Endothelial cell (in vitro differentiated cells): ENCODE measurements around the gene ALS2CL. TPM values are rescaled to one million over a fixed set of nuclear protein-coding genes. Genes with fewer than 3 reads are reported as not detected.
"Not testable (repeated sequence)": the region's sequence is repeated elsewhere in the genome, so short reads cannot be mapped to it uniquely, and the experiment has no call there.

ENCODE experiments used
- DNase-seq: peaks from one replicate; pipeline ENCODE4 v3.0.0; 2021; ENCODE audit warnings: low spot score
- H3K27ac Mint-ChIP-seq: one replicate; pipeline ENCODE4 v1.8.0; 2021; ENCODE audit warnings: mixed read lengths, inconsistent platforms; ENCODE audit not compliant: unreplicated experiment
- H3K27me3 Mint-ChIP-seq: one replicate; pipeline ENCODE4 v1.8.0; 2021; ENCODE audit warnings: mild to moderate bottlenecking, moderate library complexity, mixed read lengths, inconsistent platforms; ENCODE audit not compliant: unreplicated experiment
- H3K36me3 Mint-ChIP-seq: one replicate; pipeline ENCODE4 v1.8.0; 2021; ENCODE audit warnings: mild to moderate bottlenecking, low read depth, mixed read lengths, inconsistent platforms; ENCODE audit not compliant: unreplicated experiment
- H3K4me1 Mint-ChIP-seq: one replicate; pipeline ENCODE4 v1.8.0; 2021; ENCODE audit warnings: mild to moderate bottlenecking, mixed read lengths, inconsistent platforms; ENCODE audit not compliant: unreplicated experiment
- H3K4me3 Mint-ChIP-seq: one replicate; pipeline ENCODE4 v1.8.0; 2021; ENCODE audit warnings: mild to moderate bottlenecking, mixed read lengths, inconsistent platforms; ENCODE audit not compliant: unreplicated experiment
- H3K9me3 Mint-ChIP-seq: one replicate; pipeline ENCODE4 v1.8.0; 2021; ENCODE audit warnings: mixed read lengths, inconsistent platforms; ENCODE audit not compliant: unreplicated experiment
- CTCF ChIP-seq: fragments of 200-600 bp; sonication (generic); IDR thresholded peaks from one replicate; pipeline ENCODE4 v1.5.0; 2021; ENCODE audit warnings: antibody characterized with exemption; ENCODE audit not compliant: unreplicated experiment
- total RNA-seq: library from RNA; stranded (reverse); fragmentation: NEBNext Ultra II Directional; extraction: Animal tissue kit (Norgen Biotek cat#: 25700); gene quantifications from one replicate; pipeline ENCODE4 v1.2.1, GENCODE V29; 2021; ENCODE audit not compliant: unreplicated experiment

The ALS2CL gene
- total RNA-seq, 1 donor from 2014 or later = 5.6 TPM

DNA sequence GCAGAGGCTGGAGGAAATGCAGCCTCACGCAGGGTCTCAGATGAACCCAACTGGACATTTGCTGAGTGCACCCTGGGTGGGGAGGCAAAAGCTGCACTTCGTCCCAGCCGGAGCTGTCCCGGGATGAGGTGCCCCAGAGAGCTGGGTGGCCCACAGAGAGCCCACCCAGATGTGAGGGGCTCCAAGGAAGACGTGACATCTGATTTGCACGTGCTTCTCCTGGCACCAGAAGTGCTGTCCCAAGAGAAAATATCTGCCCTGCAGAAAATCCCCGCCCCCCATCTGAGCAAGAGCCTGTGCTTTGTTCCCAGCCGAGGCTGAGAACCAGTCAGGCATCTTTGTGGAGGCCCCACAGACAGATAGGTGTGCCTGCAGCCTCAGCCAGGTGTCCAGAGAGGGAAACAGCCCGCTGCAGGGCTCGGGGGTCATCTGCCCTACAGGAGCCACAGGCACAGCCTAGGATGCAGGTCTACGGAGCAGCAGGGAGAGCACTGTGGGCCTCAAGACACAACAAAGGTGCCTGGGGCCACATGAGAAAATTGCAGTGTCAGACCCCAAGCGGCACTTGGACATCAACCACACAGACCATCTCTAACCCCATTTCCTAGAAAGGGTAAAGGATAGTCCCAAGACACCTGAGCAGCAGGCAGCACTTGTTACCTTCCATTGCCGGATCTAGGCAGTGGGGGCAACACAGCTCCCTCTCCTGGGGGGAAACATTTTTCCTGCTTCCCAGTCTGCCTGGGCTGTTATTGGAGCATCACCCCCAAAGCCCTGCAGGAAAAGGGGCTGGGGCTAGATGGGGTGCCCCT lies 13.5 kb upstream of the ALS2CL start:
- Mint-ChIP-seq H3K4me3 (no peak overlapping the region), H3K36me3 (no peaks in the 10 kb centered on the region), H3K9me3 (no peaks in the 10 kb centered on the region), H3K4me1 (peaks cover 8% of the 10 kb centered on the region), H3K27me3 (peaks cover 3% of the 10 kb centered on the region), H3K27ac (no peak overlapping the region)
- no peak for TF ChIP-seq CTCF
- DNase-seq = no peak

GRCh38 chr3:46705751-46706552 lies 12.5 kb upstream of the ALS2CL start:
- H3K36me3 Mint-ChIP-seq = no peaks in the 10 kb centered on the region
- TF ChIP-seq CTCF = no peak
- peaks cover 3% of the 10 kb centered on the region for H3K27me3 Mint-ChIP-seq
- no peak for DNase-seq
- no peak overlapping the region for H3K27ac Mint-ChIP-seq
- H3K4me3 Mint-ChIP-seq = no peak overlapping the region
- H3K4me1 Mint-ChIP-seq = peaks cover 8% of the 10 kb centered on the region
- H3K9me3 Mint-ChIP-seq = no peaks in the 10 kb centered on the region

DNA sequence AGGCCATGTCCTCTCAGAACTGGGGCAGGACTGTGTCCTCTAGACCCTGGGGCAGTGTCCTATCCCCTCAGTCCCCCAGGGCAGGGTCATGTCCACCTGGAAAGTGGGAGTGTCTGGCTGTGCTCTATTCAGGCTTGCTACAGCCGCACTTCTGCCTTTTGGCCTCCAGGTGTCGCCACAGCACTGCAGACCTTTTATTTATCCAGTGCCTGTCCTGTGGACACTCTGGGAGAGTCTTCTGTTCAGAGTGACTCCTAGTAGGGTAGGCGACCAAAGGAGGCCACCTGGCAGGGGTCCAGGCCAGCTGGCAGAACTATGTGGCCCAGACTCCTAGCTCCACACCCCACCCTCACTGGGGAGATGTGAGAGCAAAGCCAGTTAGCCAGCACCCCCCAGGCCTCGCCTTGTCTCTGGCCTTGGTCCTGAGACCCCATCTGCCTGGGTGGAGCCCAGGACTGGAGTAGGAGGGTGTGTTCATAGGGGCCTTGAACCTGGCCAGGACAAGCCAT lies 11.6 kb upstream of the ALS2CL start:
- H3K36me3 Mint-ChIP-seq = no peaks in the 10 kb centered on the region
- H3K4me3 Mint-ChIP-seq = no peak overlapping the region
- no peaks in the 10 kb centered on the region for H3K9me3 Mint-ChIP-seq
- H3K27ac Mint-ChIP-seq = no peak overlapping the region
- DNase-seq = peak; percentile 73
- peaks cover 3% of the 10 kb centered on the region for H3K27me3 Mint-ChIP-seq
- TF ChIP-seq CTCF = peak; percentile 89
- H3K4me1 Mint-ChIP-seq = peaks cover 8% of the 10 kb centered on the region

DNA sequence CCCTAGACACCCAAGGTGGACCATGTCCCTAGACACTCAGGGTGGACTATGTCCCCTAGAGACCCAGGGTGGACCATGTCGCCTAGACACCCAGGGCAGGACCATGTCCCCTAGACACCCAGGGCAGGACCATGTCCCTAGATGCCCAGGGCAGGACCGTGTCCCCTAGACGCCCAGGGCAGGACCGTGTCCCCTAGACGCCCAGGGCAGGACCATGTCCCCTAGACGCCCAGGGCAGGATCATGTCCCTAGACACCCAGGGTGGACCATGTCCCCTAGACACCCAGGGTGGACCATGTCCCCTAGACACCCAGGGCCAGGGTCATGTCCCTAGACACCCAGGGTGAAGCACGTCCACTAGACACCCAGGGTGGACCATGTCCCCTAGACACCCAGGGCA lies 10.9 kb upstream of the ALS2CL start:
- not testable (repeated sequence) for DNase-seq, H3K27me3 Mint-ChIP-seq, H3K27ac Mint-ChIP-seq, H3K36me3 Mint-ChIP-seq, H3K4me1 Mint-ChIP-seq, H3K9me3 Mint-ChIP-seq, H3K4me3 Mint-ChIP-seq

DNA sequence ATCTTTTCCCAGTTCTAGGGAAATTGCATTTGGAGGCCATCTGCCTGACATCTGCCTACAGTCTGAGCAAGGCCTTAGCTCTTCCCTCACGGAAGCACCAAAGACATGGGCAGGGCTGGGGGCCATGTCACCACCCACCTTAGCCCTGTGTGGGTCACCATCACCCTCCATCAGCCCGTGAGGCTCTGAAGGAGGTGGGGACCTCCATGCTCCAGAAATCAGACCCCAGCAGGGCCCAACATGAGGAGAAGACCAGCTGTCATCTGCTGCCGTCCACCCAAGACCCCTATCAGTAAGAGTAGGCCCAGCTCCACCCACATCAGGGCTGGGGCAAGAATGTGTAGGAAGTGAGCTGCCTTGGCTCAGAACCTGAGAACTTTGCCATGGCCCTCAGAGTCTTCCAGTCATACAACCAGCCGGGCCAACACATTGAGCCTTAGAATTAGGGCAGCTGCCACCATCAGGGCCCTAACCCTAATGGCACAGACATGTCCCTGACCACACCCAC lies 9.6 kb upstream of the ALS2CL start:
- Mint-ChIP-seq H3K4me3 (no peak overlapping the region), H3K27me3 (peaks cover 3% of the 10 kb centered on the region), H3K9me3 (no peaks in the 10 kb centered on the region), H3K4me1 (peaks cover 8% of the 10 kb centered on the region), H3K36me3 (no peaks in the 10 kb centered on the region), H3K27ac (no peak overlapping the region)
- no peak for TF ChIP-seq CTCF
- no peak for DNase-seq
